Colonic mucosa (tissue), 4 donors: ENCODE data around the gene NELFB. TPM values are rescaled to one million over a fixed set of nuclear protein-coding genes. Genes with fewer than 3 reads are reported as not detected.

Experiments
- DNase-seq: peaks from one replicate; pipeline ENCODE4 v3.0.0-alpha.2; 2020
- H3K27ac ChIP-seq: fragments of 200-600 bp; one replicate; pipeline ENCODE4 v1.8.0; 2021
- H3K27me3 ChIP-seq: fragments of 200-600 bp; one replicate; pipeline ENCODE4 v1.8.0; 2021
- H3K36me3 ChIP-seq: fragments of 200-600 bp; one replicate; pipeline ENCODE4 v1.8.0; 2021
- H3K4me1 ChIP-seq: fragments of 200-600 bp; one replicate; pipeline ENCODE4 v1.8.0; 2021; ENCODE audit warnings: mild to moderate bottlenecking
- H3K4me3 ChIP-seq: fragments of 200-600 bp; one replicate; pipeline ENCODE4 v1.8.0; 2021
- H3K9ac ChIP-seq, 2 donors: one replicate each; pipeline ENCODE4 v1.7.0; 2013; ENCODE audit warnings: control low read depth in 2 of 2, low read depth in 2 of 2, low read length in 2 of 2
- H3K9me3 ChIP-seq: fragments of 200-600 bp; one replicate; pipeline ENCODE4 v1.8.0; 2021
- intact Hi-C: fragments of 100-400 bp; cut with DNase I; formaldehyde crosslinking; loops from one replicate; pipeline ENCODE4 v1.14.1; 2022
- total RNA-seq, 2 donors: library from RNA; stranded (reverse); fragmentation: NEBNext Ultra II Directional in 1 of 2; extraction: Animal tissue kit (Norgen Biotek cat#: 25700) in 1 of 2; gene quantifications; one replicate each; pipeline ENCODE4 v1.2.1, GENCODE V29; 2021
- TF ChIP-seq, protein P1 (sequence below): fragments of 200-600 bp; IDR thresholded peaks from one replicate; pipeline ENCODE4 v1.8.0; 2022; ENCODE audit warnings: antibody characterized with exemption, mild to moderate bottlenecking
- donor health status: healthy.
- donor health status: DM: no; HTN: no; CAD: no.
- donor health status: DM: no; HTN: no; CAD: no.

The NELFB gene
- total RNA-seq, 2 donors from 2014 or later, result 62.1 to 87.1 TPM

- H3K27ac ChIP-seq, result peak overlapping the region; percentile 88
- H3K27me3 ChIP-seq, result no peaks in the 10 kb centered on the region
- H3K4me1 ChIP-seq, result peaks cover 9% of the 10 kb centered on the region
- no peaks in the 10 kb centered on the region for H3K9me3 ChIP-seq
- peak; percentile 78 for DNase-seq
- intact Hi-C loops, result no loop called here
- TF ChIP-seq, protein P1, sequence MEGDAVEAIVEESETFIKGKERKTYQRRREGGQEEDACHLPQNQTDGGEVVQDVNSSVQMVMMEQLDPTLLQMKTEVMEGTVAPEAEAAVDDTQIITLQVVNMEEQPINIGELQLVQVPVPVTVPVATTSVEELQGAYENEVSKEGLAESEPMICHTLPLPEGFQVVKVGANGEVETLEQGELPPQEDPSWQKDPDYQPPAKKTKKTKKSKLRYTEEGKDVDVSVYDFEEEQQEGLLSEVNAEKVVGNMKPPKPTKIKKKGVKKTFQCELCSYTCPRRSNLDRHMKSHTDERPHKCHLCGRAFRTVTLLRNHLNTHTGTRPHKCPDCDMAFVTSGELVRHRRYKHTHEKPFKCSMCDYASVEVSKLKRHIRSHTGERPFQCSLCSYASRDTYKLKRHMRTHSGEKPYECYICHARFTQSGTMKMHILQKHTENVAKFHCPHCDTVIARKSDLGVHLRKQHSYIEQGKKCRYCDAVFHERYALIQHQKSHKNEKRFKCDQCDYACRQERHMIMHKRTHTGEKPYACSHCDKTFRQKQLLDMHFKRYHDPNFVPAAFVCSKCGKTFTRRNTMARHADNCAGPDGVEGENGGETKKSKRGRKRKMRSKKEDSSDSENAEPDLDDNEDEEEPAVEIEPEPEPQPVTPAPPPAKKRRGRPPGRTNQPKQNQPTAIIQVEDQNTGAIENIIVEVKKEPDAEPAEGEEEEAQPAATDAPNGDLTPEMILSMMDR, result no peak
- H3K4me3 ChIP-seq, result no peak overlapping the region
- H3K36me3 ChIP-seq, result no peaks in the 10 kb centered on the region
- peak overlapping the region; percentile 58 to 89 for H3K9ac ChIP-seq
These were observed 36.3 kb upstream of the NELFB start for GRCh38 chr9:137218754-137219271.

DNA sequence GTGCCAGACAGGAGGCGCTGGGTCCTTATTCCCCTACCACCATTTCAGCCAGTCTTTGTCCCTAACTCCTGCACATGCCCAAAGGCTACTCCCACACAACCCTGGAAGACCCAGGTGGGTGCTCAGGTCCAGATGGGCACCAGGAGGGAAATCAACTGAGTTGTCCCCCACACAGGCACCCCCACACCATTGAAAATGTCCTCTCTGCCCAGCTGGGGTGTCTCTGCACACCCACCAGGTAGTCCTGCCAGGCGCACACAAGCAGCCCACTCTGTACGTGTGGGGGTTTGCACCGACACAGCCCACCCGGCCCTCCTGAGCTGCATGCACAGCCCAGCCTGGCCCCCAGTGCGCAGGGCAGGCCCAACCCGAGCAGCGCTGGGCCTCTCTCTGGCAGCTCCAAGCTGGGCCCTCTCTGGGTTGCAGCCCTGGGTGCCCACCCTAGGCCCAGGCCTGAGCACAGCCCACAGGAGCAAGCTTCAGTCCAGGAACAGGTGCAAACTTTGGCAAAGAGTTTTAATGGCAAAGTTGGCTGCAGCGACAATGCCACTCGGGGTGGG lies 35.3 kb upstream of the NELFB start:
- TF ChIP-seq, protein P1, result no peak
- Histone ChIP-seq H3K9ac (no peak overlapping the region), H3K9me3 (no peaks in the 10 kb centered on the region), H3K36me3 (no peaks in the 10 kb centered on the region), H3K27ac (no peak overlapping the region), H3K4me1 (peaks cover 12% of the 10 kb centered on the region), H3K4me3 (no peak overlapping the region), H3K27me3 (no peaks in the 10 kb centered on the region)
- DNase-seq, result no peak
- intact Hi-C loops, result no loop called here

DNA sequence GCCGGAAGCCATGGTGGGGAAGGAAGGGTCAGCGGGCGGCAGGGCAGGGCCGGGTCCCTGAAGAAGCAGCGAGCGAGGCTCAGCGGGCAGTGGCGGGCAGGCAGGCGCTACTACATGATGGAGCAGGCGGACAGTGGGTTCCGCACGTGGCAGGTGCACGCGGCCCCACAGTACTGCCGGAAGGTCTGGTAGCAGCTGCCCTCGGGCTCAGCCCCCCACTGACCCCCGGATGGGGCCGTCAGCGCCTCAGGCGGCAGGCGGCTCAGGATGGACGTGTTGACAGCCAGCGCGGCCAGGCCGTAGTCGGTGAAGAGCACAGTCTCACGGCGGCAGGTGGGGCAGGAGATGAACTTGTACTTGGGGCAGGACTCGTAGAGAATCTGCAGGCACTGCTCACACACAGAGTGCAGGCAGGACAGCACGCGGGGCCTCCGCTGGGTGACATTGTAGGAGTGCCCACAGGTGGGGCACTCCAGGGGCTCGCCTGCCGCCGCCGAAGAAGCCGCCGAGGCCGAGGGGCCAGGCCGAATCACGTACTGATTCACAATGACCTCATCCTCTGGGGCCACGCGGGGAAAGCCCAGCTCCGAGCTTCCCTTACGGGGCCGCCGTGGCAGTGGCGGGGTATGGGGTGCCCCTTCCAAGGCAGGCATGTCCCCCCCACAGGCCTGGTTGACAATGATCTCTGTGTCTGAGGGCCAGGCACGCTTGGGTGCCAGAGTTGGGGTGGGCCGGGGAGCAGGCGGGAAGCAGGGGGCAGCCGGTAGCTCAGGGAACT lies 34.6 kb upstream of the NELFB start:
- TF ChIP-seq, protein P1, result no peak
- DNase-seq, result no peak
- H3K4me3 ChIP-seq, result no peak overlapping the region
- no peaks in the 10 kb centered on the region for H3K27me3 ChIP-seq
- intact Hi-C loops, result no loop called here
- no peaks in the 10 kb centered on the region for H3K9me3 ChIP-seq
- no peak overlapping the region for H3K9ac ChIP-seq
- H3K4me1 ChIP-seq, result peaks cover 13% of the 10 kb centered on the region
- no peaks in the 10 kb centered on the region for H3K36me3 ChIP-seq
- H3K27ac ChIP-seq, result no peak overlapping the region

GRCh38 chr9:137221095-137221505 lies 34.0 kb upstream of the NELFB start:
- Histone ChIP-seq H3K9ac (no peak overlapping the region), H3K36me3 (no peaks in the 10 kb centered on the region), H3K4me1 (peaks cover 13% of the 10 kb centered on the region), H3K4me3 (no peak overlapping the region), H3K27me3 (no peaks in the 10 kb centered on the region), H3K27ac (no peak overlapping the region), H3K9me3 (no peaks in the 10 kb centered on the region)
- TF ChIP-seq, protein P1, result no peak
- DNase-seq, result no peak
- intact Hi-C loops, result no loop called here

GRCh38 chr9:137221506-137222111 lies 33.5 kb upstream of the NELFB start:
- H3K4me1 ChIP-seq, result peaks cover 14% of the 10 kb centered on the region
- TF ChIP-seq, protein P1, result no peak
- H3K9me3 ChIP-seq, result no peaks in the 10 kb centered on the region
- H3K9ac ChIP-seq, result peak overlapping the region; percentile 5 to 54
- peak overlapping the region; percentile 28 for H3K4me3 ChIP-seq
- DNase-seq, result peak; percentile 56
- intact Hi-C loops, result no loop called here
- no peaks in the 10 kb centered on the region for H3K36me3 ChIP-seq
- H3K27me3 ChIP-seq, result no peaks in the 10 kb centered on the region
- no peak overlapping the region for H3K27ac ChIP-seq
